ENCODE results near the gene UGT1A5. TPM values are rescaled to one million over a fixed set of nuclear protein-coding genes. Genes with fewer than 3 reads are reported as not detected.

The UGT1A5 gene
- total and polyA plus RNA-seq, 2 of the 4 experiments (the other 2 are of a cell fraction), result not detected

- Histone ChIP-seq H4K5ac (ENCODE audit: low read depth, low read length) (no peak within 1 kb of the TSS), H2BK5ac (ENCODE audit: low read depth, low read length, poor library complexity, severe bottlenecking) (no peak within 1 kb of the TSS), H3K27me3 (ENCODE audit: control insufficient read depth, insufficient read depth, low read length) (peaks cover 2% of the 10 kb centered on the region), H2BK20ac (ENCODE audit: low read depth, low read length) (no peak within 1 kb of the TSS), H3K4me1 (ENCODE audit: control insufficient read depth, insufficient read depth, low read length) (no peaks in the 10 kb centered on the region), H4K8ac (ENCODE audit: low read depth in 2 of 2, low read length in 2 of 2) (no peak within 1 kb of the TSS), H3K18ac (ENCODE audit: low read depth, low read length) (no peak within 1 kb of the TSS), H2BK120ac (ENCODE audit: low read depth, low read length) (no peak within 1 kb of the TSS), H3K4ac (ENCODE audit: low read depth, low read length) (no peak within 1 kb of the TSS), H2BK15ac (ENCODE audit: low read depth, low read length) (no peak within 1 kb of the TSS), H3K27ac (ENCODE audit: insufficient read depth, low read length) (no peak within 1 kb of the TSS), H3K56ac (ENCODE audit: extremely low read depth, insufficient read depth, low read length) (no peak within 1 kb of the TSS), H3K4me2 (ENCODE audit: low read depth, low read length) (no peak within 1 kb of the TSS), H3K79me1 (ENCODE audit: low read depth in 1 of 2, low read length in 2 of 2) (no peaks in the 10 kb centered on the region), H4K20me1 (ENCODE audit: insufficient read depth, low read length) (no peaks in the 10 kb centered on the region), H2AK5ac (ENCODE audit: low read depth, low read length) (no peak within 1 kb of the TSS), H3K9ac (ENCODE audit: low read depth, low read length) (no peak within 1 kb of the TSS), H2AFZ (replicated peaks; ENCODE audit: low read length, poor library complexity) (no peak within 1 kb of the TSS), H4K91ac (ENCODE audit: insufficient read depth, low read depth, low read length) (no peak within 1 kb of the TSS), H2AK9ac (replicated peaks; ENCODE audit: low read depth, low read length, poor library complexity) (no peak within 1 kb of the TSS), H3K9me3 (ENCODE audit: control insufficient read depth, insufficient read depth, low read length) (no peaks in the 10 kb centered on the region), H3K36me3 (ENCODE audit: control insufficient read depth, insufficient read depth, low read length) (no peaks in the 10 kb centered on the region), H3K14ac (replicated peaks; ENCODE audit: low read depth, low read length) (no peak within 1 kb of the TSS), H3K4me3 (ENCODE audit: insufficient read depth, low read depth, low read length) (no peak within 1 kb of the TSS), H3K9me1 (ENCODE audit: insufficient read depth, low read length) (no peaks in the 10 kb centered on the region), H3K23ac (ENCODE audit: low read depth, low read length) (no peak within 1 kb of the TSS)
- no peak for DNase-seq
- POLR2A ChIA-PET (ENCODE audit: unreplicated experiment), result no interaction called here
- BruUV-seq (replicated peaks), result no TSS peak
- in situ Hi-C loops (cut with MboI; ENCODE audit: low sequenced_read_pairs), result no loop called here
- WGBS, 2 experiments (ENCODE audit: extremely low coverage in 2 of 2, insufficient read length in 1 of 2), result no CpG with 5 or more reads among the region's 5 CpGs
- no peak for ATAC-seq (ENCODE audit: low read depth)
- dilution Hi-C loops (cut with HindIII; ENCODE audit: low sequenced_read_pairs, unreplicated experiment), result no loop called here
- intact Hi-C loops (cut with micrococcal nuclease), result loop anchor here (1.0 kb wide), 1 partner anchor 16 kb away; no protein-coding TSS in a partner anchor
- CTCF ChIA-PET, result interaction anchor here (0.6 kb wide), 1 partner anchor 28 kb away, joined by 3 read pairs; no protein-coding TSS in a partner anchor
- TF ChIP-seq RCOR1 (IDR thresholded peaks at IDR 0.05; ENCODE audit: insufficient replicate concordance, low read length), result no peak
- TF ChIP-seq POLR2A (IDR thresholded peaks at IDR 0.05; ENCODE audit: low read depth, low read length), result no peak
- no peak for TF ChIP-seq MAFK (IDR thresholded peaks at IDR 0.05; ENCODE audit: low read depth, low read length)
- TF ChIP-seq CEBPB (IDR thresholded peaks at IDR 0.05; ENCODE audit: low read depth, low read length), result no peak
- TF ChIP-seq MXI1 (IDR thresholded peaks at IDR 0.05; ENCODE audit: borderline replicate concordance, low read depth, low read length), result no peak
- TF ChIP-seq FOS (IDR thresholded peaks at IDR 0.05; ENCODE audit: low read depth, low read length), result no peak
- TF ChIP-seq USF2 (IDR thresholded peaks at IDR 0.05; ENCODE audit: low read depth, low read length), result no peak
These were observed 31.1 kb upstream of the UGT1A5 start, which contains the start of gene UGT1A7 for GRCh38 chr2:233681521-233682099. Gene UGT1A7, plus strand, starts transcription at chr2:233681901. Its CDS starts 37 bp downstream, at chr2:233681938.
